NB4 (cell line): Measurements from ENCODE around the gene ASF1B.

Experiments used
- MYC ChIP-seq: IDR thresholded peaks from 2 replicates; pipeline ENCODE4 v1.6.1; 2011; ENCODE audit warnings: low read depth, low read length
- POLR2A ChIP-seq: IDR thresholded peaks from 2 replicates; pipeline ENCODE4 v1.6.1; 2011; ENCODE audit warnings: mild to moderate bottlenecking; ENCODE audit not compliant: insufficient read length; ENCODE audit errors: extremely low read depth
- TF ChIP-seq, protein P1 (sequence below): IDR thresholded peaks from one replicate; pipeline ENCODE4 v1.5.1; 2012; ENCODE audit warnings: low read depth, low read length
- TF ChIP-seq, protein P2 (sequence below): IDR thresholded peaks from 2 replicates; pipeline ENCODE4 v1.6.1; 2011; ENCODE audit warnings: low read depth, low read length

DNA sequence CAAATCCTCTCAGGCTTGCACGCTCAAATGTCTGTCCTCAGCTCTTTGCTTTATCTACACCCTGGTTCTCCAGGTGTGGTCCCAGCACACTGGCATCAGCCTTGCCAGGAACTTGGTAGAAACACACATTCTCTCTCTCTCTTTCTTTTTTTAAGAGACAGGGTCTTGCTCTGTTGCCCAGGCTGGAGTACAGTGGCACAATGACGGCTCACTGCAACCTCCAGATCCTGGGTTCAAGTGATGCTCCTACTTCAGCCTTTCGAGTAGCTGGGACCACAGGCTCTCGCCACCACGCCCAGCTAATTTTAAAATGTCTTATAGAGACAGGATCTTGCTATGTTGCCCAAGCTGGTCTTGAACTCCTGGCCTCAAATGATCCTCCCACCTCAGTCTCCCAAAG, 48.8 kb upstream of the ASF1B start:
- TF ChIP-seq, protein P1, sequence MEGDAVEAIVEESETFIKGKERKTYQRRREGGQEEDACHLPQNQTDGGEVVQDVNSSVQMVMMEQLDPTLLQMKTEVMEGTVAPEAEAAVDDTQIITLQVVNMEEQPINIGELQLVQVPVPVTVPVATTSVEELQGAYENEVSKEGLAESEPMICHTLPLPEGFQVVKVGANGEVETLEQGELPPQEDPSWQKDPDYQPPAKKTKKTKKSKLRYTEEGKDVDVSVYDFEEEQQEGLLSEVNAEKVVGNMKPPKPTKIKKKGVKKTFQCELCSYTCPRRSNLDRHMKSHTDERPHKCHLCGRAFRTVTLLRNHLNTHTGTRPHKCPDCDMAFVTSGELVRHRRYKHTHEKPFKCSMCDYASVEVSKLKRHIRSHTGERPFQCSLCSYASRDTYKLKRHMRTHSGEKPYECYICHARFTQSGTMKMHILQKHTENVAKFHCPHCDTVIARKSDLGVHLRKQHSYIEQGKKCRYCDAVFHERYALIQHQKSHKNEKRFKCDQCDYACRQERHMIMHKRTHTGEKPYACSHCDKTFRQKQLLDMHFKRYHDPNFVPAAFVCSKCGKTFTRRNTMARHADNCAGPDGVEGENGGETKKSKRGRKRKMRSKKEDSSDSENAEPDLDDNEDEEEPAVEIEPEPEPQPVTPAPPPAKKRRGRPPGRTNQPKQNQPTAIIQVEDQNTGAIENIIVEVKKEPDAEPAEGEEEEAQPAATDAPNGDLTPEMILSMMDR, result no peak
- TF ChIP-seq POLR2A (no peak), MYC (no peak)
- TF ChIP-seq, protein P2, sequence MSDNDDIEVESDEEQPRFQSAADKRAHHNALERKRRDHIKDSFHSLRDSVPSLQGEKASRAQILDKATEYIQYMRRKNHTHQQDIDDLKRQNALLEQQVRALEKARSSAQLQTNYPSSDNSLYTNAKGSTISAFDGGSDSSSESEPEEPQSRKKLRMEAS, result no peak
